GM23338 (cell line): ENCODE results near the gene CCR7. TPM values are rescaled to one million over a fixed set of nuclear protein-coding genes. Genes with fewer than 3 reads are reported as not detected.

Source experiments
- ATAC-seq: fragments of 200-7000 bp; cut with Tn5 transposase; 3 replicates; pipeline ENCODE4 v1.9.1; 2020
- DNase-seq: peaks from one replicate; pipeline ENCODE4 v3.0.0-alpha.2; 2015; ENCODE audit warnings: low spot score
- H2AFZ ChIP-seq: fragments of 200-600 bp; sonication (generic); 2 replicates; pipeline ENCODE4 v1.8.0; 2016; ENCODE audit warnings: antibody characterized with exemption, mild to moderate bottlenecking, moderate library complexity
- H3F3A ChIP-seq: fragments of 200-600 bp; sonication (generic); replicated peaks from 2 replicates; pipeline ENCODE4 v1.8.0; 2017; ENCODE audit warnings: antibody characterized with exemption, mixed run types, low read depth
- H3K27ac ChIP-seq: fragments of 200-600 bp; sonication (generic); 2 replicates; pipeline ENCODE4 v1.6.1; 2016; ENCODE audit warnings: low read depth
- H3K27me3 ChIP-seq: fragments of 200-600 bp; sonication (generic); 2 replicates; pipeline ENCODE4 v1.8.0; 2016; ENCODE audit warnings: mild to moderate bottlenecking, mixed run types, moderate library complexity; ENCODE audit not compliant: insufficient read depth
- H3K36me3 ChIP-seq: fragments of 200-600 bp; sonication (generic); 2 replicates; pipeline ENCODE4 v1.8.0; 2016; ENCODE audit warnings: mild to moderate bottlenecking; ENCODE audit not compliant: insufficient read depth
- H3K4me1 ChIP-seq: fragments of 200-600 bp; sonication (generic); 2 replicates; pipeline ENCODE4 v1.8.0; 2016; ENCODE audit warnings: mild to moderate bottlenecking, moderate library complexity; ENCODE audit not compliant: insufficient read depth
- H3K4me2 ChIP-seq: fragments of 200-600 bp; sonication (generic); 2 replicates; pipeline ENCODE4 v1.7.1; 2017; ENCODE audit warnings: mixed run types
- H3K4me3 ChIP-seq: fragments of 200-600 bp; sonication (generic); 2 replicates; pipeline ENCODE4 v1.6.1; 2016; ENCODE audit warnings: mixed run types
- H3K79me2 ChIP-seq: fragments of 200-600 bp; sonication (generic); replicated peaks from 2 replicates; pipeline ENCODE4 v1.8.0; 2017; ENCODE audit warnings: mild to moderate bottlenecking; ENCODE audit not compliant: insufficient read depth
- H3K9me2 ChIP-seq: fragments of 200-600 bp; sonication (generic); 2 replicates; pipeline ENCODE4 v1.8.0; 2017; ENCODE audit not compliant: insufficient read depth
- H4K20me1 ChIP-seq: fragments of 200-600 bp; sonication (generic); replicated peaks from 2 replicates; pipeline ENCODE4 v1.8.0; 2017; ENCODE audit warnings: mild to moderate bottlenecking; ENCODE audit not compliant: insufficient read depth
- H3K27ac Mint-ChIP-seq: 2 replicates; pipeline ENCODE4 v1.8.0; 2020; ENCODE audit warnings: inconsistent platforms, mild to moderate bottlenecking, moderate library complexity, mixed read lengths
- H3K27me3 Mint-ChIP-seq: 3 replicates; pipeline ENCODE4 v1.8.0; 2022; ENCODE audit warnings: low read depth, mild to moderate bottlenecking, moderate library complexity, mixed read lengths, inconsistent platforms; ENCODE audit not compliant: insufficient read depth, poor library complexity
- H3K36me3 Mint-ChIP-seq: 3 replicates; pipeline ENCODE4 v1.8.0; 2021; ENCODE audit warnings: low read depth, mild to moderate bottlenecking, inconsistent platforms, moderate library complexity, mixed read lengths
- H3K4me1 Mint-ChIP-seq: 3 replicates; pipeline ENCODE4 v1.8.0; 2020; ENCODE audit warnings: mild to moderate bottlenecking, inconsistent platforms, mixed read lengths
- H3K4me3 Mint-ChIP-seq: 3 replicates; pipeline ENCODE4 v1.8.0; 2021; ENCODE audit warnings: moderate library complexity, mild to moderate bottlenecking, inconsistent platforms, mixed read lengths
- H3K9me3 Mint-ChIP-seq: 3 replicates; pipeline ENCODE4 v1.8.0; 2020; ENCODE audit warnings: moderate library complexity, mild to moderate bottlenecking, inconsistent platforms, mixed read lengths
- ETS1 ChIP-seq: IDR thresholded peaks from 2 replicates; pipeline ENCODE4 v1.6.1; 2016; ENCODE audit warnings: antibody characterized with exemption
- EZH2phosphoT487 ChIP-seq: fragments of 200-600 bp; sonication (generic); IDR thresholded peaks from one replicate; pipeline ENCODE4 v1.8.1; 2018; ENCODE audit warnings: antibody characterized with exemption; ENCODE audit not compliant: unreplicated experiment
- NANOG ChIP-seq: IDR thresholded peaks from 2 replicates; pipeline ENCODE4 v1.6.1; 2016; ENCODE audit warnings: antibody characterized with exemption, borderline replicate concordance
- STAT1 ChIP-seq: IDR thresholded peaks from one replicate; pipeline ENCODE4 v1.6.1; 2016; ENCODE audit warnings: antibody characterized with exemption; ENCODE audit not compliant: unreplicated experiment
- ZNF331 ChIP-seq: fragments of 250-450 bp; sonication (Bioruptor Pico); IDR thresholded peaks from 2 replicates; pipeline ENCODE4 v1.5.0; 2020; ENCODE audit warnings: low read depth, mild to moderate bottlenecking, moderate library complexity
- ZNF462 ChIP-seq: fragments of 250-450 bp; sonication (Bioruptor Pico); IDR thresholded peaks from 2 replicates; pipeline ENCODE4 v1.5.0; 2020; ENCODE audit warnings: mild to moderate bottlenecking, moderate library complexity
- polyA plus RNA-seq: library from polyadenylated mRNA; unstranded; fragments of >200 nt; fragmentation: Nextera tagmentation; extraction: Ambion mirVana; gene quantifications from 2 replicates; pipeline ENCODE4 v1.2.1, GENCODE V29; 2016
- total RNA-seq: library from RNA; depleted of rRNA; stranded (reverse); fragments of >200 nt; shearing (Covaris generic); gene quantifications from 2 replicates; pipeline ENCODE4 v1.2.3, GENCODE V29; 2014

Gene CCR7
- total and polyA plus RNA-seq, 2 experiments from 2014 or later, result 0.37 to 0.59 TPM

- no peak for TF ChIP-seq ZNF462
- no peak for TF ChIP-seq NANOG
- TF ChIP-seq ZNF331 (CRISPR knock-in tag), result no peak
- no peak for TF ChIP-seq EZH2phosphoT487
- TF ChIP-seq ETS1, result no peak
- no peak for TF ChIP-seq STAT1
Measured at GRCh38 chr17:40525294-40525693, 40.0 kb downstream of the CCR7 start (continued).

GRCh38 chr17:40524243-40524965 lies 40.9 kb downstream of the CCR7 start:
- Histone ChIP-seq H3K79me2 (no peaks in the 10 kb centered on the region), H3K36me3 (no peaks in the 10 kb centered on the region), H3K27ac (no peak overlapping the region), H4K20me1 (no peaks in the 10 kb centered on the region), H3F3A (no peaks in the 10 kb centered on the region), H2AFZ (no peak overlapping the region), H3K4me2 (no peak overlapping the region), H3K4me1 (no peaks in the 10 kb centered on the region; the same call in 1 of the 2 replicates), H3K27me3 (no peaks in the 10 kb centered on the region), H3K4me3 (no peak overlapping the region), H3K9me2 (no peaks in the 10 kb centered on the region)
- Mint-ChIP-seq H3K27me3 (peaks cover 9% of the 10 kb centered on the region), H3K9me3 (peaks cover 14% of the 10 kb centered on the region), H3K27ac (no peak overlapping the region), H3K4me3 (no peak overlapping the region), H3K4me1 (no peaks in the 10 kb centered on the region; the same call in 2 of the 3 replicates), H3K36me3 (peaks cover 5% of the 10 kb centered on the region; the same call in 1 of the 3 replicates)
- DNase-seq (no peak), ATAC-seq (no peak)
- TF ChIP-seq NANOG, result no peak
